HG02973 (cell line): ENCODE results near the gene ANKRD36.
"Not testable (repeated sequence)": the region's sequence is repeated elsewhere in the genome, so short reads cannot be mapped to it uniquely, and the experiment has no call there.

Source experiments
- ATAC-seq: cut with Tn5 transposase; IDR thresholded peaks from one replicate; pipeline ENCODE4 v1.9.1; 2021; ENCODE audit warnings: moderate library complexity; ENCODE audit not compliant: unreplicated experiment

ANKRD36 gene

DNA sequence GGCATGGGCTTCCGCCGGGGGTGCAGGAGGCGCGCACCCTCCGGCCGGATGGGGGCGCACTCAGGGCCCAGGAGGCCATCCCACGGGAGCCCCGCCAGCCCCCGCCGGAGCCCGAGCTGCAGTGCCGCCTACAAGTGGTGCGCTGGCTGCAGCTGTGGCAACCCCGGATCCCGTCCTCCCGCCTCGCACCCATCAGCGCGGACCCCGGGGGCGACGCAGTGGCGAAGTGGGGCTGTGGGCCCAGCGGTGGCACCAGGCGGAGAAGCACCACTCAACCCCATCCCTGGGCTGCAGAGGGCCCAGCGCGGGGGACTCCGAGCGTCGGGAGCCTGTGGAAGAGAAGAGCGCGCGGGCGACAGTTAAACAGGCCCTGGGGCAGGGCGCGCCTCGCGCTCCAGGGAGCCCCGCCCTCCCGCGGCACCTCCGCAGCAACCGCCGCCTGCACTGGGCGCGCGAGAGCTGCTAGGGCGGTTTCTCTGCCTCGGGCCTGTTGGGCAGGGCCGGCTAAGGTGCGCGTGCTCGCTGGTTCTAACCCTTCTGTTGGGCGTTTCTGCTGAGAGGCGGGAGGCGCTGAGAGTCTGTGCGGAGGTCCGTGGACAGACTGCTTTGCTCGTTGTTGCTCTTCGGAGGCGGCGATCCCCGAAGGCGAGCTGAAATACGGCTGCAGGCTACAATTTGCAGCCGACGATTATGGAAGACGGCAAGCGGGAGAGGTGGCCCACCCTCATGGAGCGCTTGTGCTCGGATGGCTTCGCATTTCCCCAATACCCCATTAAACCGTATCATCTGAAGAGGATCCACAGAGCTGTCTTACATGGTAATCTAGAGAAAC is at the start of gene ANKRD36:
ANKRD36 (plus strand) TSS at position 104 of the 832 bp plus-strand sequence; CDS start at position 691, 587 bp downstream.
- ATAC-seq = peak; percentile 87

- not testable (repeated sequence) for ATAC-seq
These were observed 46.9 kb upstream of the ANKRD36 start for GRCh38 chr2:97066030-97066429.

GRCh38 chr2:97067279-97068004 is 45.5 kb upstream of the ANKRD36 start:
- ATAC-seq = no peak

DNA sequence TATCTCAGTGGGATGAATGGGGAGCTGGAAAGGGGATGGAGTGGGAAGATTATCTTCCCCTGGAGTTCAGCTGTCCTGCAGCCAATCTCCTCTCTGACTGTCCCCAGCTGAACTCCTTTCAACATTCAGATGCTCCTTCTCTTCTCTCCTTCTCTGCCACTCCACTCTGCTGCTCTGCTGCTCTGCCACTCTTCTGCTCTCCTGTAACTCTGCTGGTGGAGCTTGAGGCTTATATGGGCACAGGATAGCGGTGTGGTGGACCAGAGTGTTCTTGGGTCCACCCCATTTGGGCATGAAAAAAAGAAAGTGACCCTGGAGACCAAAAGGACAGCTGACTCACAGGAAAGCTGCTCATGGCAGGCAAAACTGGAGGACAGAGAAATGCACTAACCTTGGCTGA is 44.9 kb upstream of the ANKRD36 start:
- no peak for ATAC-seq

GRCh38 chr2:97068722-97069121 is 44.2 kb upstream of the ANKRD36 start:
- ATAC-seq = not testable (repeated sequence)

GRCh38 chr2:97070915-97071314 is 42.0 kb upstream of the ANKRD36 start:
- ATAC-seq = not testable (repeated sequence)

DNA sequence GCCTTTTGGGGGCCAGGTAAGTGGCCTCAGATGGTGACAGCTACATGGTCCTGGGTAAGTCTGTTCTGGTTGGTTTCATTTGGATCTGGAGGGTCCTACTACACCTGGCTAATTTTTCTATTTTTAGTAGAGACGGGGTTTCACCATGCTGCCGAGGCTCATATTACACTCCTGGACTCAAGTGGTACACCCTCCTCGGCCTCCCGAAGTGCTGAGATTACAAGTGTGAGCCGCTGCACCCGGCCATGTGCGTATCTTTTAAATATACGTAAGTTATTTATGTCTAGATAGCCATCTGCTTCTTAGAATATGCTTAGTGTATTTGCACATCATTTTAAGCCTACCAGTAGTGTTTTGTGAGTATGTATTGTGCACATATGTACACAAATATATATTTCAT is 35.7 kb upstream of the ANKRD36 start:
- ATAC-seq = not testable (repeated sequence)

GRCh38 chr2:97080855-97081254 is 32.1 kb upstream of the ANKRD36 start:
- not testable (repeated sequence) for ATAC-seq

DNA sequence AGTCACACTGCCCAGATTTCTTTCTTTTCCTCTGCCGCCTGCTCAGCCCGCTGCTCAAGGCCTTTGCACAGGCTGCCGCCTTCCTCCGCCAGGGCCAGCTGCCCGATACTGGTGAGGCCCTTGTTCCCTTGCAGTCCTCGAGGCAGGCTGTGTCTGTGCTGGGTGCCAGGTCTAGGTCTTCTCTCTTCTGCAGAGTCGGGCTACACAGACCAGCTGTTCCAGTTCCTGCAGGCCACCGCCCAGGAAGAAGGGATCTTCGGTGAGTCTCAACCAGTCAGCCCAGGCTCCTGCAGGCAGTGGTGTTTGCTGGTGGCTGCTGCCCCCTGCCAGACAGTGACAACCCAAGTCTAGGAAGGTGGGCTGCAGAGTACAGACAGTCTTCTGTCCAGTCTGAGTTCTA is 30.7 kb upstream of the ANKRD36 start:
- ATAC-seq = not testable (repeated sequence)

GRCh38 chr2:97083516-97083915 is 29.4 kb upstream of the ANKRD36 start:
- not testable (repeated sequence) for ATAC-seq

DNA sequence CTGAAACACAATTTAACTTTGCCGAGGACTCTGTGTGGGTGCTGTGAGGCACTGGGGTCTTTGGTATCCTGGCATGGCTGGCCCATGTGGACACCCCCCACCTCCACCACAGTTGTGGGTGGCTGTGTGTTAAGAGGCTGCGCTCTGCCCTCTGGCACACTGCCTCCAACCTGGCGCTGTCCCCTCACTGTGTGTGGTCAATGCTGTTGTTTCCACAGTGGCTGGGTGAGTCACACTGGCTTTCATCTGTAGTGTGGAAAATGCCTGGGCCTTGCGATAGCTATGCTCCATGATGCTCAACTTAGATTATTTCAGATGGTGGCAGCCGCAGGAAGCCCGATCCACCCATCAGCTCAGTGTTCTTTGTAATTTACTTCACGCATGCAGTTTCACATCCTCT is 27.9 kb upstream of the ANKRD36 start:
- ATAC-seq = not testable (repeated sequence)

DNA sequence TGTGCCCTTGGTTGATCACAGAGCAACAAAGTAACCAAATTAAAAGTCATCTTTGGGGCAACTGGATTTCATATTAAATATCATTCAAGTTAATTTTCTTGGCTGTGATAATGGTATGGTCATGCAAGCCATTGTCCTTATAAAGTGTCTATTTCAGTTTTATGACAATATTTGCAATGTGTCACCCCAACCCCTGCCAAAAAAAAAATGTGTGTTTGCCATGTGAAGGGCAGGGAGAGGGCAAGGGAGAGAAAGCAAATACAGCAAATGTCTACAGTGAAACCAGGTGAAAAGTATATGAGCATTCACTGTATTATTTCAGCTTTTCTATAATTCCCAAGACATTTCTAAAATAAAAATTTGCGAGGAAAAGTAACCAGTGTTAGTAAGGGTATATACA is 24.2 kb upstream of the ANKRD36 start:
- not testable (repeated sequence) for ATAC-seq

GRCh38 chr2:97092946-97093345 is 20.0 kb upstream of the ANKRD36 start:
- ATAC-seq = not testable (repeated sequence)

DNA sequence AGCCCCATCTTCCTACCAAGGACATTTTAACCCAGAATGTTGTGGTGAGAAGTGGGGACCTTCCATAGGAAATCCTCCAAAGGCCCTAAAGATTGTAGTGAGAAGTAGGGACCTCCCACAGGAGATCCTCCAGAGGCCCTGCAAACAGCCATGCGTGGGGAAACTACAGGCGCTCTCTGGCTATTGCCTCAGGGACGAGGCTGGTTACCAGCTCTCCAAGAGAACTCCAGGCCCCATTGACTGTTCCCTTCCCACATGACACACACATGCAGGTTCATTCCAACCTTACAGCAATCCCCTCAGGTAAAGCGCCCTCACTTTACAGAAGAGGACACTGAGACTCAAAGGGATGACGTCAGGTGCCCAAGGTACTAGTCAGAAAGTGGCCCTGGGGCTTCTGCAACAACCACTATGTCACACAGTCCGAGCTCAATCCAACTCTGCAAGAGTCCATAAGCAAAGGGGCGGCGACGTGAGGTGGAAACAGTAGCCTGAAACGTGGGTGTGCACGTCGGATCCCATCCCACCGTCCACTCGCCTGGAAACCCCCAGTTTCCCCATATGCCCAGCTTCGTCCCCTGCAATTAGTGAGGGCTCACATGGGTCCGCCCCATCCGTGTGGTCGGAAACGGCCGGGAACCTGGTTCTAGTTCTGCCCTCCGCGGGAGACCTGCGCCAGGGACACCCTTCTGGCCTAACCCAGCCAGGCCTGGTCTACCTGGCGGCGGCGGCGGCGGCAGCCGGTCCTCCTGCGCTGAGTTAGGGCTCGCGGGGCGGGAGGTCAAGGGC is 18.8 kb upstream of the ANKRD36 start:
- peak; percentile 7 for ATAC-seq

DNA sequence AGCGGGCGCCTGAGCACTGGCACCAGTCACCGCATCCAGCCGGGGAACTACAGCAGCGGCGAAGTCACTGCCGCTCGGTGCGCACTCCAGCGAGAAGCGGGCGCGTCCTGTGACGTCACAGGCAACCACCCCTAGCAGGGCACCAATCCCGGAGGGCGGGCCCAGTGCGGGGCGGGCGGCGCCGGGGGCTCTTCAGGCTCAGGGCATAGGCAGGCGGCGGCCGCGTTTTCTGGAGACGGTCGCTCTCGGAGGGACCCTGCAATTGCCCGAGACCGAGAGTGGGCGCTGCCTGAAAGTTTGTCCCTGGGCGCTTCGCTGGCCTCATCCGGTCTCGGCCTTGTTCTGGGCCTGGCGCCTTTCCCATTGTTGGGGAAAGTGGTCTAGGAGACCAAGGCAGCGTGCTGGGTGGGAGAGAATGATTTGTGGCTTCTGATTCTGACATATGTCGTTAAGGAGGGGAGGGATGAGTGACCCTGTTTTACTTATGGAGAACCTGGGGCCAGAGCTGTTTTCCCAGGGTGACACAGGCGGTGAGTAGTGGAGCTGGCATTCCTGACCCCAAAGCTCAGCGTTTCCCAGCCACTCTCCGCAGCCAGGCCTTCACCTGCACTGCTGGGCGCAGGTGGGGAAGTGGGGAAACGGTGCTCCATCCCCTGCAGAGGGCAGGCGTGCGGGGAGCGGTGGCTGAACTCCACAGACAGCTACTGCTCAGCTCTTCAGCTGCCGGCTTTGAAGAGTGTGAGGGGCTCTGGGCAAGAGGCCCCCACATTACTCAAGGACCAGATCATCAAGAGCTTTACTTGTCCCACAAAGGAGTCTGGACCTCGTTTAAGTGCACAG is 18.0 kb upstream of the ANKRD36 start, which contains the start of gene FAHD2B:
FAHD2B (minus strand) TSS at position 111 of the 840 bp plus-strand sequence. CDS start 3,176 bp downstream, outside the sequence.
- ATAC-seq = peak; percentile 69

DNA sequence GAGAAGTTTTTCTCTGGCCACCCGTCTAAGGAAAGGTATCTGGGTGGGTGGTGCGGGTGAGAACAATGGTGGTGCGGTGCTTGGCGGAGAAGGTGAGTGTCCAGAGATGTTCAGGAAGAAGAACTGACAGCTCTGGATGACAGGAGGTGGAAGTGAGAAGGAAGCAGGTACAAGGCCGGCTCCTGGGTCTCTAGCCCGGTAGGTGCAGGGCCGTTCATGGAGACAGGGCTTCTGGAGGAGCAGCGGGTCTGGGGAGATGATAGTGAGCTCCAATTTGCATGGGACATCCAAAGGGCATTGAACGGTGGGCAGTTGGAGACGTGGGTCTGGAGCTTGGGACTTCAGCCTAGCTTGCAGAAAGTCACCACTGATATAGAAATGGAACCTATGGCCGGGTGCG is 17.3 kb upstream of the ANKRD36 start:
- ATAC-seq = no peak

DNA sequence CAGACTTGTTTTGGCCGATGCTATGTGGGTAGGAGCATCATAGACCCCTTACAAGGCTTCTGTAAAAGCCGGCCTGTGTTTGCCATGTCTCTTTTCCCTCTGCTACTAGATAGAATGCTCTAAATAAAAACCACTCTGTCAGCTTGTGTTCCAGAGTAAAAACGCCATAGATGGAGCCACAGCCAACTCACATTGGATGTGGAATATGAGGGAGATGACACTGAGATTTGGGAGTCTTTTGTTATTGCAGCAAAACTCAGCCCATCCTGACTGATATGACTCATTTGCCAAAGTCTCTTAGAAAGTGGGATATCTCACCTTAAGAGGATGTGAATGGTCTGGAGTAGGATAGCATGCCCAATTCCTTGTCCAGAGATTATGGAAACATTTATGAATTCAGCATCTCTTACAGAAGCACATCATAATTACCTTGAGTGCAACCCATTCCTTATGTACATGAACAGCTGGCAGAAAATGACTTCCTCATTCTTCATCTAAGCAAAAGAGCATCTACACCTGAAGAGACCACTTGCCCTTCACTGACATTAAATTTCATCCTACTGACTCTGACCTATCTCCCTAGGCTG is 14.1 kb upstream of the ANKRD36 start:
- not testable (repeated sequence) for ATAC-seq

DNA sequence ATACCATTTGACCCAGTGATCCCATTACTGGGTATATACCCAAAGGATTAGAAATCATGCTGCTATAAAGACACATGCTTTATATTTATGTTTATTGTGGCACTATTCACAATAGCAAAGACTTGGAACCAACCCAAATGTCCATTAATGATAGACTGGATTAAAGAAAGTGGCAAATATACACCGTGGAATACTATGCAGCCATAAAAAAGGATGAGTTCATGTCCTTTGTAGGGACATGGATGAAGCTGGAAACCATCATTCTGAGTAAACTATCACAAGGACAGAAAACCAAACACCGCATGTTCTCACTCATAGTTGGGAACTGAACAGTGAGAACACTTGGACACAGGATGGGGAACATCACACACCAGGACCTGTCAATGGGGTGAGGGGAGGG is 6.1 kb upstream of the ANKRD36 start:
- ATAC-seq = not testable (repeated sequence)

- not testable (repeated sequence) for ATAC-seq
These were observed 1.7 kb upstream of the ANKRD36 start for GRCh38 chr2:97111246-97111645.
